ENCODE results near the gene MED13L.
"Not testable (repeated sequence)": the region's sequence is repeated elsewhere in the genome, so short reads cannot be mapped to it uniquely, and the experiment has no call there.

Gene MED13L

GRCh38 chr12:115998794-115999478 is 278.6 kb downstream of the MED13L start:
- DNase-seq, result no peak

GRCh38 chr12:115998119-115998633 is 279.3 kb downstream of the MED13L start:
- DNase-seq, result peak; percentile 44

GRCh38 chr12:115993737-115994136 is 283.8 kb downstream of the MED13L start:
- DNase-seq, result no peak

- no peak for DNase-seq
Measured at GRCh38 chr12:115990241-115990640, 287.3 kb downstream of the MED13L start.

GRCh38 chr12:115988625-115989563 is 288.6 kb downstream of the MED13L start:
- DNase-seq, result no peak

GRCh38 chr12:115988212-115988611 is 289.3 kb downstream of the MED13L start:
- DNase-seq, result no peak

GRCh38 chr12:115984616-115985015 is 292.9 kb downstream of the MED13L start:
- DNase-seq, result no peak

- no peak for DNase-seq
Measured at GRCh38 chr12:115983226-115983798, 294.2 kb downstream of the MED13L start.

GRCh38 chr12:115980339-115980738 is 297.2 kb downstream of the MED13L start:
- no peak for DNase-seq

- no peak for DNase-seq
Measured at GRCh38 chr12:115979851-115980250, 297.6 kb downstream of the MED13L start.

- DNase-seq, result no peak
Measured at GRCh38 chr12:115979351-115979750, 298.1 kb downstream of the MED13L start.

- DNase-seq, result not testable (repeated sequence)
Measured at GRCh38 chr12:115976829-115977228, 300.7 kb downstream of the MED13L start.

- no peak for DNase-seq
Measured at GRCh38 chr12:115975411-115975810, 302.1 kb downstream of the MED13L start.

GRCh38 chr12:115973968-115974724 is 303.3 kb downstream of the MED13L start:
- no peak for DNase-seq

- DNase-seq, result no peak
Measured at GRCh38 chr12:115973066-115973465, 304.4 kb downstream of the MED13L start.

- DNase-seq, result no peak
Measured at GRCh38 chr12:115972241-115972640, 305.3 kb downstream of the MED13L start.

- no peak for DNase-seq
Measured at GRCh38 chr12:115968211-115968610, 309.3 kb downstream of the MED13L start.

- no peak for DNase-seq
Measured at GRCh38 chr12:115966376-115966775, 311.1 kb downstream of the MED13L start.

- DNase-seq, result no peak
Measured at GRCh38 chr12:115964626-115965025, 312.9 kb downstream of the MED13L start.

GRCh38 chr12:115964214-115964613 is 313.3 kb downstream of the MED13L start:
- no peak for DNase-seq

GRCh38 chr12:115962216-115962615 is 315.3 kb downstream of the MED13L start:
- no peak for DNase-seq
